ENCODE data around the gene MTNR1A.

MTNR1A gene

DNA sequence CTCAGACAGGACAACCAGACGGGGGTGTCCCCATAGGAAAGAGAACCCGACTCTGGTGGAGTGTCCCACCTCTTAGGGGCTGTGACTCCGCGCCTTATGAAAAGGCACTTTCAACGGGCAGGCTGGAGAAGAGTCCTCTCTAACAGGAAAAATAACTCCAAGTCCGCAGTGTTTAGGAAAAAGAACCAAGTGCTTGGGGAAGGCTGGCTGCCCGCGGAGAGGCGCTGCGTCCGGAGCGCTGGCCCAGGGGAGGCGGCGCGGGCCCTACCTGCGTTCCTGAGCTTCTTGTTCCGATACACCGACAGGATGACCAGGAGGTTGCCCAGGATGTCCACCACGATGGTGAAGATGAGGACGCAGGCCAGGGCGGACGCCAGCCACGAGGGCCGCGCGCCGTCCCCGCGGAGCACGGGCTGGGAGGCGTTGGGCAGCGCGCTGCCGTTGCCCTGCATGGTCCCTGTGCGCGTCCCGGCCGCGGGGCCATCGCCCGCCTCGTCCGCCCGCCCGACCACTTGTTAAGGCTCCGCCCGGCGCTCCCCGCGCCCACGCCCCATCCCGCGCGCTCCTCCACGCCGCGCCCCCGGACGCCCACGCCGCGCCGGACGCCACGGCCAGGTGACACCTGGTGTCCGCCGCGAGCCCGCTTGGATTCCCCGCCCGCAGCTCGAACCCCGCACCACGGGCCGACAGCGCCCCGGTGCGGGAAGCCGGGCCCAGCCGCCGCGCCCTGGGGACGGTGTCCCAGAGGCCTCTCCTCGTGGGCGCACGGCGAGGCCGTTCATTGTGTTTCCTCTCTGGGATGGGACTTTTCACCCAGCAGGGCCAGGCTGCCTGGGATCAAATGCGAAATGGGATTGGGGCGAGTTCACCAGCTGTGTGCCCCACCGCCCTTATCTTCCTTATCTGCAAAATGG lies at the start of gene MTNR1A:
Gene MTNR1A, minus strand, starts transcription at position 654 of the 914 bp plus-strand sequence. Its CDS starts 202 bp downstream, at position 452.
- DNase-seq, result no peak

DNA sequence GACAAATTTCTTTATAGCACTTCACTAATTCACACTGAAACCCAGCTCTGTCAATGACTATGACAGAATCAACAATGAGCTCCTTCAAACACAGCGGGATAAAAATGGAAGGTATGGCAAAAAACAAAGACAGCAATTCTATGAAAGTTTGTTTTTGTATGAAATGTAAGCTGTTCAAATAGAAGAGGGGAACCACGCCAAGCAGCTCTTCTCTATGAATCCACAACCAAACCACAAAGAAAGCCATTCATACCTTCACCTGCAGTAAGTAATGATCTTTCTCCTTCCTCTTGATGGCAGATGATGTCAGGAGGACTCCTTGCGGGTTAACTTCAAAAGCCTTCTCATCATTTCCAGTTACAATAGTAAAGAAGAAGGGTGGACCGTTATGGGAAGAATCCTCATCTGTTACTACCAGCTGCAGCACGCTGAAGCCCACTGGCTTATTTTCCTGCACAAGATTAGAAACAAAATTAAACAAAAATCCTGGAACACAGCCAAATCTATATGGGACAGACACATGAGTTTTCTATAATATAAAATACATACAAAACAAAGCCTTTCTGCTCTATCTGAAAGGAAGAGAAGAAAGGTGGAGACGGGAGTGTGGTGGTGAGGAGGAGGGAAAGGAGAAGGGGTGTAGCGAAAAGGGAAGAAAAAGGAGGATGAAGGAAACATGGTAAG lies 48.9 kb upstream of the MTNR1A start:
- DNase-seq, result no peak

DNA sequence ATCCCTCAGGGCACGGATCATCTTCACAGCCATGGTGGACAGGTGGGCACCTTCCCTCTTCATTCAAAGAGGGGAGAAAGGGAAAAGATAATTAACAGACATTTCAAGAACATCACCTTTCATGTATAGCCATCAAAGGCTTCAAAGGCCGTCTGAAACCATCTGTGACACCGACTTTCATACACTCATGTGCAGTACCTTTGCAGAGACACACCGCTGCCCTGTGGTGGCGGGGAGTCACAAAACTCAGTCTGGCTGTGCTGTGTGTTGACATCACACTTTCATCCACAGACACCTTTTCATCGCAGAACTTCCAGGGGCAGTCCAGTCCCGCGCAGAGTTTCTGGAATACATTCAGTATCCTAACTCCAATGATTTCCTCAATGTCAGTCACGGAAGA lies 47.6 kb upstream of the MTNR1A start:
- no peak for DNase-seq

DNA sequence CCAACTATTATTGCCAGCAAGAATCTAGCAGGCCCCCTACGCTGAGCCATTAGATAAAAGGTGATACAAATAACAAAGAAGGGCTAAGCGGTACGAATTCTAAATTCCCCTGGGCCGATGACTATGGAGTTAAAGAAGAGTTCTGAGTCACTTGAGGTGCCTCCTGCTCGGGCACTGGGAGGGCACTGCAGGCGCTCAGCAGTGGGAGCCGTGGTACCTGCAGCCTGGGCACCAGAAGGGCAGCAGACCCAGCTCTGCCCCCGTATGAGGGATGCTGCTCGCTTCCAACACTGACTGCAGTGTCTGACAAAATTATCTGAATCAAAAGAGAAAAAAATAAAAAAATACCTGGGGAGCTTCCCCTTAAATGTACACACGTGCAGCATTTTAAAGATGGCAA lies 44.1 kb upstream of the MTNR1A start:
- no peak for DNase-seq

DNA sequence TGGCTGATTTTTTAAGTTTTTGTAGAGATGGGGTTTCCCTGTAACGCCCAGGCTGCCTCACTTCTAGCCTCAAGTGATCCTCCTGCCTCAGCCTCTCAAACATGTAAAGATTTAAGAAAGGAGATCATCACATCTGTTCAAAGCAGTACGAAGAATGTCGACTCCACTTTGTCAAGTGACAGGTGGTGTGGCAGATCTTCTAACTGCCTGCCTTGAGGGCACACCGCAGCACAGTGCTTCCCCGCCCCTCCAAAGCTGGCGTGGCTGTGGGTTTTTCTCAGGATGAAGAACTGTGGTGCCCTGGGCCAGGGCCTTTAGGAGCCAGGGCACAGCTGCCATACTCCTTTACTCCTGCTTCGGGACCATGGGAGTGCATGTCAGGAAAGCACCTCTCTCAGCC lies 43.3 kb upstream of the MTNR1A start:
- no peak for DNase-seq

DNA sequence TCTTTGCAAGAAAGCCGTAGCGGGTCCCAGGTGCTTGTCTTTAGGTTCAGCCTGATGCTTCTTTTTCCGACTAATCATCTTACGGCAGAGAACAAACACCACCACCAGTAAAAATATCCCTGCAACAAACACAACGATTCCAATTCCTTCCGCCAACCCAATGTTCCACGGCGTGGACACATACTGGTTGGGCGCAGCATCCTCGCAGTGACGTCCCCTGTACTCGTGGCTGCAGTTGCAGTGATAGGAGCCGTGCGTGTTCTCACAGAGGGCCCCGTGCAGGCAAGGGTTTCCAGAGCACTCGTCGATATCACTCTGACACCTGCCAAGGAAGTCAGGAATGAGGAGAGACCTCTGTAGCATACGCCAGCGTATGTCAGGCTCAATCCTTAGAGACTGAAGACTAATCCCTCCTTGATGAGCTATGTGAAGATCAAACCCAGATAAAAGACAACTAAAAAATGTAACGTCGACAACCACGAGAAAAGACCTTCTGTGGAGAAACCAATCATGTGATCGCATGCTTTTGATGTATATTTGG lies 41.6 kb upstream of the MTNR1A start:
- DNase-seq, result no peak

DNA sequence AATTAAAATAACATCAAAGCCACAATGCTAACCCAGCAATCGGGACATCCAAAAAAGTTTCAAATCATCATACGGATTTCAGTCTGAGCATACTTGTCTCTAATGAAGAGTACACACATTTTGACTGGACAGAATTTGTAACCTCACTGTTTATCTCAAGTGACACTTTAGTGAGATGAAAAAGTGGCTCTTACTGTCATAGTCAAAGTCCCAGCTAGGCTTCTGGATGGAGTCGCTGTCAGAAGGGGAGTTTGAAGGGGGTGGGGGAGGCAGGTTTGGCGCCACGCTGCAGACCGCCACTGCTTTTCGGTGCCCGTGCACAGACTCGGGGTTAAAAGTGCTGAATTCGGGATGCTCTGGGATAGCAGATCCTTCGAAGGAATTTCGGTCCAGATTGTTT lies 41.0 kb upstream of the MTNR1A start:
- DNase-seq, result no peak

DNA sequence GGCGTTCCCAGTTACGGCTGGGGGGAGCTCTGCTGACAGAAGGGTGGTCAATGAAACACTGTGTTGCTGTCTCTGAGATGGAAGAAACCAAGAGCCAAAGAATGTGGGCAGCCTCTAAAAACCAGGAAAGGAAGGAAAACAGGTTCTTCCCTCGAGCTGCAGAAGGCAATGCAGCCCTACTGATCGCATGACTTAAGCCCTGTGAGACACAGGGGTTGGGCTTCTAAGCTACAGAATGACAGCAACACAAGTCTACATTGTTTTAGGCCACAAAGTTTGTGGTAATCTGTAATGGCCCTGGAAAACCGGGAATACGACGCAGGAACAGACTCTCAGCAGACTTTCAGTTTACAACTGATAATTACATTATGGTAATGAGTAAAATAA lies 38.2 kb upstream of the MTNR1A start:
- no peak for DNase-seq

DNA sequence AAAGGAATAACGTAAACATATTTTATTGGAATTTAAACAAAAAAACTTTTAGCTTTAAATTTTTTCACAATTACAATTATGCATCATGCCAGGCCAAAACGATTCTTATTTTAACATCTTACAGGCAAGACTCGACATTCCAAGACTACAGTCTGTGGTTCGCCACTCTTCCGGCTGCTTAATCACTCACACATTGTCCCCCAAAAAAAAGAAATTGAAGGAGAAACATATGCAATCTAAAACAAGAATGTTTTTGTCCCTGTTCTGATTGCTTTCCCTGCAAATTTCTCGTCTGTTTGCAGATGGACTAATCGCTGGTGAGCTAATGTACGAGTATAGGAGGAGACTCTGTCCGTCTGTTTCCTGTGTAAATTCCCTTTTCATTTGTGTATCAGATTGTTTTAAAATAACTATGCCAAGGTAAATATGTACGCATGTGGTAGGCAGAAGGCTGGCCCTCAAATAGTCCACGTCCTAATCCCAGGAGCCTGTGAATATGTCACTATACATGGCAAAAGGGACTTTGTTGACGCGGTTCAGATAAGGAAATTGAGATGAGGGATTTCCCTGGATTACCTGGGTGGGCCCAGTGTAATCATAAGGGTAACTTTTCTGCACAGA lies 37.7 kb upstream of the MTNR1A start:
- no peak for DNase-seq

DNA sequence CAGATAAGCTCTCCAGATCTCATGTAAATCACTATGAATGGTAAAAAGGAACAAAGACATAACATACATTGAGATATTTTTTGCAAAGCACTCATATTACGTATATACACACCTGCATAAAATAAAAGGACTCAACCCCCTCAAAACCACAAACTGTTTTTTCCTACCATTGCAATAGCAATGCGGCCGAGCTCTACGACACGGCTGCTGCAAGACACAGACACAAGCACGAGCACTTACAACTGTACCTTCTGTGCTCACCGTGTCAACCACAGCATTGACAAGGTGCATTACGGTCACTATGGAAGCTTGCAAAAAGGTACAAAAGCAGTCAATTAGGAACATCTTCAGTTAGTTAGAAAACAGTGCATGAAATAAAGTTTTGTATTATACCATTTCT lies 37.1 kb upstream of the MTNR1A start:
- DNase-seq, result no peak

DNA sequence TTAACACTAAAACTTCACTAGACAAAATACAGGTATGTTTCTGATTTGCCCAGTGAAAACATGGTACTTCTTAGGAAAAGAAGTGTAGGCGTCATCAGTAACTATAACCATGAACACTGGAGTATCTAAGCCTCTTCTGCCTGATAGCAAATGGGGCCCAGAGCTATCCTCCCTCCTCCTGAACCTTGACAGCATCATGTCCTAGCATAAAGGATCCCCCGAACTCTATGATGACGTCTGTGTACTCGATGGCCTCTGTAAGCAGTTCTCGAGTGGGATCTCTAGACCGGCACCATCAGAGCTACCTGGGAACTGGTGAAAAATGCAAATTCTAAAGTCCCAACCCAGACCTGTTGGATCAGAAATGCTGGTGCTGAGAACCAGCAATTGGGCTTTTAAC lies 36.3 kb upstream of the MTNR1A start:
- no peak for DNase-seq

DNA sequence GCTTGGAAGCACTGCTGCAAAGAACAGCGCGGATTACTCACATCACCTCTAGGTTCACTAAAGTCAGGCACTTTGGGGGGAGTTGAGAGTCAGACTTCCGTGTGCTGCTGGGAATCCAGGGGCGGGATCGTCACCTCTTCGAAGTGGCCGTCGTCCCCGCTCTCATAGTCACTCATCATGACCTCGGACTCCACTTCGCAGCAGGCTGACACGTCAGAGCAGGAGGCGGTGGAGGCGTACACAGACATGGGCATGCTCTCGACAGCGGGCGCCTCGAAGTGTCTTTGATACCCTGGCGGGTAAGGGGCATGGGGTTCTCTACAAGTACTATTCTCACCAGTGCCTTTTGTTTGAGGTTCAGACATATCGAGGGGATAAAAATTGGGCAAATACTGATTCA lies 33.1 kb upstream of the MTNR1A start:
- DNase-seq, result no peak

DNA sequence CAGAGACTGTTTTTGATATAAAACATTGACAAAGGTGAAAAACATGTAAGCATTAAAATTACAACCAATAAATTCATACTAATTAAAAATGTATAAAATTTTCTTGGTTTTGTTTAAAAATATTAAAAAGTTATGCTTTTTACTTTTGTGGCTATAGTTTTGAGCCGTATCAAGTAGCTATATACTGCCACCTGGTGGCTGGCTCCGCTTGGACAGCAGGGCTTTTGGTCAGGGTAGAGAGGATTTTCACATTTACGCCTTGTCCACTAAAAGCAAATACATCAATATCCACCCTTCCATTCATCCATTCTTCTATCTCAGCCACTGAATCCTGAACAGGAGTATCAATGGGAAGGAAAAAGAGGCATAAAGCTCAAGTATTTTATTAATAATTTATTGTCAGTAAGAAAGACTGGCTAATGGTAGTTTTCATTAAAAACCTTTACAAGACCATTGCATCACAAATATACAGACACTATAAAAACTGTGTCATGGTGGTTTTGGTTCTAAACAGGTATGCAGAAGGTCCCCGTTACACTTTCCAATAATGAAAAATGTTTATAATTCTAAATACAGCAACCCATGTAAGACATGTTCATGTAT lies 32.1 kb upstream of the MTNR1A start:
- DNase-seq, result peak; percentile 1

DNA sequence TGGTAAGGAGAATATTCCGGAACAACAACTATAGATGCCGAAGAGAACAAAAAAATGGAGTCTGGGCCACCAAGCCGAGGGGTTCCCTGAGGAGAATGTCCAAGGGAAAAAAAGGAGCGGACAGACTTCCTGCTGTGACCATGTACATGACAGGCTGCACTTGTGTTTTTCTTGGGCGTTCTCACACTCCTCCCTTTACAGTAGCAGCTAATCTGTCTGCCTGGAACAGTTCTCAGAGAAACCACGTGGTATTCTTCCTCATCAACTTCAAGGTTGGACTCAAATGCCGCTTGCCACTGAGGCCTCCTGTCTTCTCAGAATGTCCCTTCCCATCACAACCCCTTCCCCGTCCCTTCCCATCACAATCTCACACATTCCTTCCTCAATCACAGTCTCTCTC lies 30.8 kb upstream of the MTNR1A start:
- DNase-seq, result no peak

DNA sequence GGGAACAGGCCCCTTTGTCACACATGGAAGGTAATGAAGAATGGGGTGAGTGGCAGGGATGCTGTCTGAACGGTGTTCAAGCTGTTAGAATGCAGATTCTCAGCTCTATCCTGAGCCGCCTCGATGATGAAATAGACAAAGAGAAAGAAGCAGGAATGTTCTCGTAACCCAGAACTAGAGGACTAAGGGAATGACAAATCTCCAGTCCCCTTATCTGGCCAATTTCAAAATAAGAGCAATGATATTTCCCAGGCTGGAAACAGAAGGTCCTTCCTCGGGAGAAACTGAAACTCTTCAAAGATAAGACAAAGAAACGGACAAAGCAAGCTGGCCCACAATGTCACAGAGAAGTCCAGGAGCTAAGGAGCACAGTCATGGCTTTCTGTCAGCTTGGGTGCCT lies 29.5 kb upstream of the MTNR1A start:
- DNase-seq, result no peak

DNA sequence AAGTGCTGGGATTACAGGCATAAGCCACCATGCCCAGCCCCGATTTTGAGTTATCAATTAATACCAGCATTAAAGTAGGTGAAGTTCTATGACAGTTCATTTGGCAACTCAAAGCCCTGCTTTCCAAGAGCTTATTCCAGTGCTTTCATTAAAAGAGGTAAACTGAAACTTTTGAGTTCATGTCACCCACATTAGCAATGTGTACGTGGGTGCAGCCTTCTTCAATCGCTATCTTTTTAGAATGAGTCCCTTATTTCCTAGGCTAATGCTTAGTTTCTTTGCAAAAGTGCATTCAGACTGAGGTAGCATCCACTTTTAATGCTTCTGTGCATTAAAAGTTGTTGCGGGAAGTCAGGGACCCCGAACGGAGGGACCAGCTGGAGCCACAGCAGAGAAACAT lies 26.1 kb upstream of the MTNR1A start:
- DNase-seq, result no peak

DNA sequence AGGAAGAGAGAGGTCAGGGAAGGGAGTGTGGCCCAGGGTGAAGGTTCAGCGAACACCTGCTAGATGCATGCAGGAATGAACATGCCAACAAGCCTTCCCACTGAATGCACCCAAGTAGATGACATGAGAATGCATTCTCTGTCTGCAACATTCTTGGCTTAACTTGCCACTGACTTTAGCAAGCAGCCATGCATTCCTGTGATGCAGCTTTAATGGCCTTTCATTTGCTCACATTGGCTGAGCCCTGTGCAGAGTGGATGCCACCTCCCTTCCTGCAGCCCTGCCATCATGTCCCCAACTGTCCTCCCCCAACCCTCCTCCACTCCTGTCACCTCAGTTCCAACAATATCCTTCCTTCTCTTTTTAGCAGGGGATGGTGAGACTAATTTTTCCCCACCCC lies 25.3 kb upstream of the MTNR1A start:
- no peak for DNase-seq

DNA sequence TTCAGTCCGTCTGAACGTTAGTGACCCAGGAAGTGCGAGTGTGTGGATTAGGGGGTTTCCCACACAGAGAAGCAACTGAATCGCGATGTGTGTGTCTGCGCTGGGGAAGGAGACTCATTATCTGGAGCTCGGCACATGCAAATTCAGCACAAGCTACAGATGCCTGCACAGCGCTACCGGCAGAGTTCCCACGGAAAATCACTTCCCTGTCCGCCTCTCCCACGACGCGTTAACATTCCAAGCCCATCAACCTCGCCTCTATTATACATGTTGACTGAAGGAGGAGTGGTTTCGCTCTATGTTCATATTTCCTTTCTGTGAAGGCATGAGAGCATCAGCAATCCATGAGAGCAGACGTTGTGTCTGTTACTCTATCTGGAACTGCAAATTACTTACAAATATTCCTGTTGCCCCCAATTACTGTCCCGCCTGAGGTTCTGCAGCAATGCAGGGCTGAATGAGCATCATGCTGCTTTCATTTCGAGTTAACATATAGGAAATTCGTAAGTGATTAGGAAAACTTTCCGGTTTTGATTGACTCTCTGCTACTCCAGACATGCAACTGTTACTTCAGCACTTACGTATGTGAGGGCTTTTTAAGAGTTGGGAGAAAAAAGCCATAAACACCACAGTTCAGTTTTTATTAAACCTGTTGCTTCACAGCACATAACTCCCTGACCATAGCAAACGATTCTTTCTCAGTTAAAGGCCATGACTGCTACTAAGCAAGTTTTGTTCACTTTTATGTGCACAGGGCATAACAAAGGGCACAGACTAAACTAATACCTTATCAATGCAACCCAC lies 15.0 kb upstream of the MTNR1A start:
- no peak for DNase-seq

DNA sequence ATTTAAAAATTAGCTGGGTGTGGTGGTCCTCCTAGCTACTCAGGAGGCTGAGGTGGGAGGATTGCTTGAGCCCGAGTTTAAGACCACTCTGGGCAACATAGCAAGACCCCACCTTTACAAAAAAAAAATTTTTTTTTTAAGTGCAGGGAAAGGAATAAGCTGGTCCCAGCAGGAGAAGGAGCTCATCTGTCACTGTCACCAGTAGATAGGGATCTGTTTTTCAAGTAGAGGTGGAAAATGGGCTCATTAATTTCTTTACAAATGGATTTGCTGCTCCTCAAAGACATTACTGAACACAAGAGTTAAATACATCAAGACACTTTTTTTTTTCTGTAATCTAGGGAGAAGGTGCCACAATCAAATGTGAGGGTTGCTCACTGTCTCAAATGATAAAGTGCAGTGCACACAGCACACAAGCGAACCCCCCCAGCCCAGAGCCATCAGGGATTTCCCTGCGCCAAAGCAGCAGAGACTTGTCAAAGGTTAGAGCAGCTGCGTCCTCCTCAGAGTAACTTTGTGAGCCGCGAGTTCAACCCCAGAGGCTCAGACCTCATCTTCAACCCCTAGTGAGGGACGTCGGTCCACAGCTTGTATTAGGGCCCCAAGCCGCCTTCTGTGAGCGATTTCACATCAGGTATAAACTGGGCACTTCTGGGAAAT lies 14.3 kb upstream of the MTNR1A start:
- no peak for DNase-seq

DNA sequence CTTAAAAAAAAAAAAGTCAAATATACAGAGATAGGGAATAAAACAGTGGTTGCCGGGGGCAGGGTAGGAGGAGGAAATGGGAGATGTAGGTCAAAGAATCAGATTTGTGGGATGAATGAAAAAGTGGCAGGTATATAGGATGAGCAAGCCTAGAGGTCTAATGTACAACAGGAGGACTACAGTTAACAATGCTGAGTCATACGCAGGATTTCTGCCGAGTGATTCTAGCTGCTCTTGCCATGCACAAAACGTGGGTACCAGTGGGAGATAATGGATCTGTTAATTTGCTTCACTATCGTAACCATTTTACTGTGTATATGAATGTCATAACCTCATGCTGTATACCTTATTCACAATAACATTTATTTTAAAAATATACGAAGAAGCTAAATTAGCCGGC lies 10.7 kb upstream of the MTNR1A start:
- no peak for DNase-seq

DNA sequence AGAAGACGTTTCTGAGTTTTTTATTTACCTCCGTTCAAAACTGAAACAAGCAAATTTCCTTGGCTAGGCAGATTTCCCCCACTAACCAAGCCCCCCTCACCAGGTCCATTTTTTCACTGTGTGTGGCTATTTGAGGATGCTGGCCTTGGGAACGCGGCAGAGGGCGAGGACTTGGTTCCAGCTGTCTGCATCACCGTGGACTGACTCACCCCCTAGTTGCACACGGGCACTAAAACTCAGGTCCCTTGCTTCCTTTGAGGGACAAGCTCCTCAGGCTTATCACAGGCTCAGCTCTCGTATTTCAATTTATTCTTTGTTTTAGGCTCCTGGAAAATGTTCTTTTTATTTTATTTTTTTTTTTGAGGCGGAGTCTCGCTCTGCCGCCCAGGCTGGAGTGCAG lies 8.4 kb upstream of the MTNR1A start:
- DNase-seq, result no peak

DNA sequence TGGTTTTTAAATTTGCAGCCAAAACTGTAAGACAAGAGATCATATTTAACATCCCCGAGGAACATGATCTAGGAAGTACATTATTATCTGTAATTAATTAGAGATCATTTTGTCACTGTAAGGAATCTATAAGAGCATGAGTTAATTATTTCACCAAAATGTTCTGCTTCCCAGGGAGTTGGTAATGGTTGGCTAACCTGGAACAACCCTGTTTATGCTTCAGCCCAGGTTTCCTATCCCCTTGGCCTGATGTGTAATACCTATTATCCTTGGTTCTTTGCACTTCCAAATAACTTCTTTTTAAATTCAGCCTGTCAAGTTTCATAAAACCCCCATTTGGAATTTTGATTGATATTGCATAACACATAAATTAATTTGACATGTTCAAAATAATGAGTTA lies 6.4 kb upstream of the MTNR1A start:
- no peak for DNase-seq
